GM04503 (cell line): Measurements from ENCODE around the gene NTRK2.

Experiments used
- DNase-seq: peaks from one replicate; pipeline ENCODE4 v3.0.0-alpha.2; 2012; ENCODE audit warnings: low read depth

Gene NTRK2

DNA sequence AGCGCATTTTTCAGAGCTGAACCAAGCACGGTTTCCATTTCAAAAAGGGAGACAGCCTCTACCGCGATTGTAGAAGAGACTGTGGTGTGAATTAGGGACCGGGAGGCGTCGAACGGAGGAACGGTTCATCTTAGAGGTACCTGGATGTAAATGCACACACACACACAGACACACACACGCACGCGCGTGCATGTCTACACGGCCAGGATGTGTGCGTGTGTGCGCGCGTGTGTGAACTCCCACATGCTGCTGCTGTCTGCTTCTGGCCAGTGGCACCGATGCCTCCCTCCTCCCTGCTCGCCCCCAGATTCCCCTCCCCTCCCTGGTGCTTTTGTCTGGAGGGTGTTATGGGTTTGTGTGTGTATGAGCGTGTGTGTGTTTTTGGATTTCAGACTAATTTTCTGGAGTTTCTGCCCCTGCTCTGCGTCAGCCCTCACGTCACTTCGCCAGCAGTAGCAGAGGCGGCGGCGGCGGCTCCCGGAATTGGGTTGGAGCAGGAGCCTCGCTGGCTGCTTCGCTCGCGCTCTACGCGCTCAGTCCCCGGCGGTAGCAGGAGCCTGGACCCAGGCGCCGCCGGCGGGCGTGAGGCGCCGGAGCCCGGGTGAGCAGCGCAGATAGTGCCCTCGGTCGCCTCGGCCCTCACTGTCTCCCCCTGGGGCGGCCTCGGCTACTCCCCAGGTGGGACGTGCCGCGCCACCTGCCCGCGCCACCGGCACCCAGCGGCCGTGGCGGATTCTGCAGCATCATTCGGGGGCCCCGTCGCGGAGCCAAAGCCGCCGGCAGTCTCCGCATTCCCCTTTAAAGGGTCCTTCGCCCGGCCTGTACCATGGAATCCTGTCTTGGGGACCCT, at the start of gene NTRK2:
TSS of gene NTRK2 (plus strand) at position 442 of the 850 bp plus-strand sequence. CDS start 1,020 bp downstream, outside the sequence.
- DNase-seq, result no peak

DNA sequence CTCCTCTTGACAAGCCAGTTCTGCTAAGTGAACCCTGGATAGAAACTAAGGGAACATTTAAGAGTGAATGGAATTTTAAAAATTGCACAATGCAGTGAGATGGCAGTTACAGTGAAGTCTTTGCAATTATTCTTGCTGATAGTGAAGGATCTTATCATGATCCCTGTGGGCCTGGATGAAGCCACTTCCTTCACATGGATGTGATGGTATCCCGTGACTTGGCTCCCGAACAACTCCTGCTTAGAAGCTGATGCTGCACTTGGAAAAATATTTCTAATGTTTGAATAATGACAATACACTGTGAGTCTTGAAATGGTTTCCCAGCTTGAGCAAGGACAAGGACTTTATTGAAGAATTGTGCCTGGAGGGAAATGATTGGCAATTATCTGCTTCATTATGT, 49.2 kb upstream of the NTRK2 start:
- no peak for DNase-seq

DNA sequence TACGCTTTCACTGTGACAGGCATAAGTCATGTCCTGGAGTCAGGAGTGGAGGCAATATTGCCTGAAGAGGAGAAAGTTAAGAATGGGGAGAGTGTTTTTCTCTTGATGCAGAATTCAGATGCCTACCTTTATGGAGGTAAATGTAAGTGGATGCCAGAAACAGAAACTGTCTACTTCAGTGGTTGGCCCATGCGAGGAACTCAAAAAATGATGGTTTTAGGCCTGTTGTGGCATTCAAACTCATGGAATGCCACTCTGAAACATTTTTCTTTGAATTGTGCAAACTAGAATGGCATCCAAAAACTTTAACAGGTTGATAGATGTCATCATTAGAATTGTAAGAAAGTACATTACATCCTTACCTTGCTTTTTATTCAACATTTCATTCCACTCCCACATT, 47.7 kb upstream of the NTRK2 start:
- DNase-seq, result no peak

DNA sequence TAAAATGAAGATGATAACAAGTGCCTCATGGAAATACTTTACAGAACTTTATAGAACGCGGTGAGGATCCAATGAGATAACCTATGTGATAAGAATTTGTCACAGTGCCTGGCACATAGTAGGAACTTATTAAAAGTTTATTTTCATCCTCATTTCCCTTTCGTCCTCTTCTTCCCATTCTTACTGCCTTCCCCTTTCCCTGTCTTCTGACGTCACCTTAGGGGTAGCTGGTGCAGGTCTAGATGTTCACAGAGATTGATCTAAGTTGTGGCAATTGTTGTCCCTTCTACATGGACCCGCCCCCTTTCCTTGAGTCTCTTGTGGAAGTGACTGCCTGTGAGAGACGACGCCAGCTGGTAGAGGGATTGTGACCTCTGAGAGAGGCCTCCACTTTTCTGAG, 46.5 kb upstream of the NTRK2 start:
- no peak for DNase-seq

DNA sequence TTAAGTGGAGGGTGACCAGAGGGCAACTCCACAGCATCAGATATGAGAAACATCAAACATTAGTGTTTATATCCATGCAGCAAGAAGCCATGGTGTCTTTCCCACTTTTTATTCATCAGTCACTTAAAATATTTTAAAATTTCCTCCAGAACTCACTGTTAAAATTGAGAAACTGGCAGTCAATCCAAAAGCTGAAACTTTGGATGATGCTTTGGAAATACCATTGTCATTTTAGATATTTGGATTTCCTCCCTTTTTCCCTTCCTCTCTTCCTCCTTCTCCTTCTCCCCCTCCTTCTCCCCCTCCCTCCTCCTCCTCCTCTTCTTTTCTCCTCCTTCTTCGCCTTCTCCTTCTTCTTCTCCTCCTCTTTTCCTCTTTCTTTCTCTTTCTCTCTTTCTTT, 33.1 kb upstream of the NTRK2 start:
- DNase-seq, result no peak

DNA sequence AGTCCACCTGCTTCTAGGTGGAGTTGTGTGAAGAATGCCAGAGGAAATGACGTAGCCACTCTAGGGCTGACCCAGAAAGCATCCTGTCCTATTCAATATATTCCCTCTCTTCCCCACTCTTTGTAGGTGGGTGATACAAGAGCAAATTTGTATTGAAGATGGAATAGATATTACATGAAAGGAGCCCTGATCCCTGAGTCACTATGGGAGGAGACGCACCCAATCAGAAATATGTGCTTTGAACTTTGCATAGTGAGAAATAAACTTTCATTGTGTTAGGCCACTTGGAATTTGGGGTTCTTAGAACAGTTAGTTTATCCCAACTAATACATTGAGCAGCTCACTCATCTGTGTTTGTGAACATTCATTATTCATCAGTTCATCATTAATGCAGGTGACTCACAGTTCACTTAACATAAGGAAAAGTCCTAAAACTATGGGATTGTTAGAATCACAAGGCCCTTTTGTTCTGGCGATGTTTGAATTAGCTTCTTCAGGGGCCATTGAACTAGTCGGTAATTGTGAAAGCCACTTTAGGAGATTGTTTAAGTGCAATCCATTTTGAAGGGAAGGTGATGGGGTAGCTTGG, 26.9 kb upstream of the NTRK2 start:
- DNase-seq, result no peak

DNA sequence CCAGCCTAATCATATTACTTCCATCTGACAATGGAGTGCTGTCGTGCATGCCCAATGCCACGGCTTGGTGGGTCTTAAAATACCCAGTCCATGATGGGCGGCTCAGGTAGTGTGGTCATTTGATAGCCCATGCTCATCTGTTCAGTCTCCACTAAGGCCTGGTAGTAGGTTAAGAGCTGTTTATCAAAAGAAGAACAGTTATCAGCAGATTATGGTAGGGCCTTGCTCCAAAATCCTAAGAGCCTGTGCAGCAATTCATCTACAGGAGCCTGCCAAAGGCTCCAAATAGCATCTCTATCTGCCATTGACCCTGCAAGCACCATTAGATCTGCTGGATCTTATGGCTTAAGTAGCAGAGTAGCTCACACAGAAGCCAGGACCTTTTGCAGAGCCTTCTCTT, 21.8 kb upstream of the NTRK2 start:
- no peak for DNase-seq

DNA sequence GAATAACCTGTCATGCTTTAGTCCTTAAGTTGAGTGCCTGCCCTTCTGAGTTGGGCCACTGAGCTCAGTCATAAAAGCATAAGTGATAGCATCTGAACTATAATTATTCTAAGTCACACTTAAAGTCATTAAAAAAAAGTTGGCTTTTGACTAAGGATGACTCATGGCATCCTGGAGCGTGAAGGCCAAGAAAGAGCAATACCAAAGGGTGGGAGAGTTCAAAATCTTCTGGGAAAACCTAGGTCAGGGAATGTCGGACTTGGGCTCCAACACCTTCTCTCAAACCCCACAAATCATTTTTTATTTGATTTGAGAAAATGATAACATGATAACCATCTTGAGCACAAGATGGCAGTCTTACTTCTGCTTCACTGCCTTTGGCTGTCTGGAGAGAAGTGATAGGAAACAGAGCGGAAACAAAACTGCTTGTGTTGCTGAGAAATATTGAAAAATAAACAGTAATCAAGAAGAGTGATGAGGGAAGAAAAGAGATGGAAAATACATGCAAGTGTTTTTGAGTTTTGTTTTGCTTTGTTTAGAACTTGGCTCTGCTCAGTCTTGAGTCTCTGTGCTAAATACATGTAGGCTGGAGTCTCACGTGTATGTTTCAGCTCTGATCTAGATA, 16.9 kb upstream of the NTRK2 start:
- no peak for DNase-seq

DNA sequence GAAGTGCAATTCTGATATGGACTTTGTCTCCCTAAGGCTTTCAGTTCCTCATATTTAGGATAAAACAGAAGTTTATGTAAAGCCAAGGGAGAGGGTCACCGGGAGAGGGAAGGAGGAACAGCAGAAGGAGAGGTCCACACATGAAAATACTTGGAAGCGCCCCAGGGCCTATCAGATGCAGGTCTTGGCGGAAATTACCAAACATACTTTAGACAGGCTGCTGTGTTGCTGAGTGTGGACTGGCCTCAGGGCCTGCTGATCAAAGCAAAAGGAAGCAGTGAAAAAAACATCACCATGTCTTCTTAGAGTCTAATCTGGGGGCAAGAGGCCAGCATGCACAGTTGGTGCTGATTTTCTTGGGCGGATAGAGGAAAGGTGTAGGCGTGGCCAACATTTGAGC, 14.1 kb upstream of the NTRK2 start:
- DNase-seq, result no peak

DNA sequence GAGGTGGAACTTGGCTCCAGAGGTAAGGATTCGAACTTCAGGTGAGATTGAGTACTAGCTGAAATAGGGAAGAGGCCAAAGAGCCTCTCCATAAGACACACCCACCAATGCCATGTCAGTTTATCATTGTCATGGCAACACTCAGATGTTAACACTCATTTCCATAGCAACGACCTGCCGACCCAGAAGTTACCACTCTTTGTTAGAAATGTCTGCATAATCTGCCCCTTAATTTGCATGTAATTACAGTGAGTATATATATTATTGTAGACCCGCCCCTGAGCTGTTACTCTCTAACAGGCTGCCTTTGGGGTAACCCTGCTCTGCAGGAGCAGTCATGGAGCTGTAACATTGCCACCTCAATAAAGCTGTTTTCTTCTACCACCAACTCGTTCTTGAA, 10.2 kb upstream of the NTRK2 start:
- DNase-seq, result no peak

DNA sequence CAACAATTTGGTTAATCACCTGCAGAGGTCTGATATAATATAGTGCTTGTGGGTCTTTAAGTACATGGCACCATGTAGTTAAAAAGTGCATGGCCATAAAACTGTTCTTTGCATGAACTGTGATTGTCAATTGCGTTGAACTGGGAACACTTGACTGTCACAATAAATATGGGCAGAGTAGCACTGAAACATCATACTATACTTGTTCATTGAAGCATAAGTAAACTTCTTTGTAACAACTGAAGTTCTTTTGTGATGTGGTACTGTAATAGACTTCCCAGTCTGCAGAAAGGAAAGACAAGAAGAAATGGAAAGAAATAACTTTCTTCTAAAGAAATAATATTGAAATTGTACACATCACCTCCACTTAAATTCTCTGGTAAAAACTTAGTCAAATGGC, 9.8 kb upstream of the NTRK2 start:
- no peak for DNase-seq

DNA sequence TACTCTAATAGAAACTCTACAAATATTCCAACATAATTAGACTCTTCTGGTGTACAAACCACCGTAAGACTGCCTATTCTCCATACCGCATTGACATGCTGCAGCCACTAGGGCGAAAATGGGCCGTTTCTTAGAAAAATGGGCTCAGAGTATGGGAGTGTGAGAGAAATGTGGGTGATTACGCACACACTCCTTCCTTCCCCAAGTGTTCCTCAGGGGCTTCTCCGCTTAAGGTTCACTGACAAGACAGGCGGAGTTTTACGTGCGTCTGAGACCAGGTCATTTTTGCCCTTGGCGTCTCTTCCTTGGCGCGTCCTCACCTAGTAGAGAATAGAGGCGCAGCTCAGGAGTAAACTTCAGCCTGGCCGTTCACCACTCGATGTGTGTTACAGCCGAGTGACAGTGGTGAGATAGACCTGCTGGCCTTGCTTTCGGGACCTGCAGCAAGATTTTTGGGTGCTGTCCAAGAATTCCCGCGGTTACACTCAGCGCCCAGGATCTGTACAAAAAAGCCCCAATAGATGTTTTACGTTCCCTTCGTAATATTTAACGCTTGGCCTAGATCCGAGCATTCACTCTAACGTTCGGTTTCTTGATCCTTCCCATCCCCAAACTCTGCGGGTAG, 1.8 kb upstream of the NTRK2 start:
- no peak for DNase-seq

DNA sequence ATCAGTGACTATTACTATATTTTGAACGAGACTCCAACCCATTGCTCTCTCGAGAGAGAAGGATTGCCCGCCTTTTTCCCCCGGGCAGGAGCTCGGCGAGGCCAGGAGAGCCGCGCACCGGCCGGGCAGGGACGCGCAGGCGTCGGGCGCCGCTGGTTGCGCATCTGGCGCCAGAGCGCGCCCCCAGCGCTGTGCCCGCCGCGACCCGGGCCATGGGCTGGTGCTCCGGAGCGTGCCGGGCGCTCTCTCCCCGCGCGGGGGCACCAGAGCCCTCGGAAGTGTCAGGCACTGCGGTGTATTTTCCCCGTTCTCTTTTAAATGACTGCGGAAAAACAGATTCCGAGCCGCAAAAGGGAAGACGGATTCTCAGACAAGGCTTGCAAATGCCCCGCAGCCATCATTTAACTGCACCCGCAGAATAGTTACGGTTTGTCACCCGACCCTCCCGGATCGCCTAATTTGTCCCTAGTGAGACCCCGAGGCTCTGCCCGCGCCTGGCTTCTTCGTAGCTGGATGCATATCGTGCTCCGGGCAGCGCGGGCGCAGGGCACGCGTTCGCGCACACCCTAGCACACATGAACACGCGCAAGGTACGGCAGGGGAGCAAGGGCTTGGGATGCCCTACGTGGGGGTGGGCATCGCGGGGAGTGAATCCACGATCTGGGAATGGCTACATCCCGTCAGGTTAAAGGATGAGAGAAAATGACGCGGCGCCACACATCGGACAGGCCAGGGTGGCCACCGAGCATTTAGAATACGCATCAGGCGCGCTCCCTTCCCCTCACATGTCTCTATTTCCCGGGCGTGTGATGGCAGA, 1.1 kb upstream of the NTRK2 start:
- no peak for DNase-seq

DNA sequence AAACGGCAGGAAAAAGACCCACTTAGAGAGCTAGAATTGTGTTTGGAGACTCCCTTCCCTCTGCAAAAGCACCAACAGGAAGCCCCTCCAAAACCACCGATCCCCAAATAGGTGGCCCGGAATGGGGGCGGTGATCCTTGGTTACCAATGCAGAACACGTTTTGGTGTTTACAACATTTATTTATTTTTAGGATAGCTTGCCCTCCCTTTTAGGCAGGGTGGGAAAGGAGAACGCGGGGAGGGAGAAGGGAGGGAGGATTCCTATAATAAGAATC, 579 bp upstream of the NTRK2 start:
- no peak for DNase-seq

DNA sequence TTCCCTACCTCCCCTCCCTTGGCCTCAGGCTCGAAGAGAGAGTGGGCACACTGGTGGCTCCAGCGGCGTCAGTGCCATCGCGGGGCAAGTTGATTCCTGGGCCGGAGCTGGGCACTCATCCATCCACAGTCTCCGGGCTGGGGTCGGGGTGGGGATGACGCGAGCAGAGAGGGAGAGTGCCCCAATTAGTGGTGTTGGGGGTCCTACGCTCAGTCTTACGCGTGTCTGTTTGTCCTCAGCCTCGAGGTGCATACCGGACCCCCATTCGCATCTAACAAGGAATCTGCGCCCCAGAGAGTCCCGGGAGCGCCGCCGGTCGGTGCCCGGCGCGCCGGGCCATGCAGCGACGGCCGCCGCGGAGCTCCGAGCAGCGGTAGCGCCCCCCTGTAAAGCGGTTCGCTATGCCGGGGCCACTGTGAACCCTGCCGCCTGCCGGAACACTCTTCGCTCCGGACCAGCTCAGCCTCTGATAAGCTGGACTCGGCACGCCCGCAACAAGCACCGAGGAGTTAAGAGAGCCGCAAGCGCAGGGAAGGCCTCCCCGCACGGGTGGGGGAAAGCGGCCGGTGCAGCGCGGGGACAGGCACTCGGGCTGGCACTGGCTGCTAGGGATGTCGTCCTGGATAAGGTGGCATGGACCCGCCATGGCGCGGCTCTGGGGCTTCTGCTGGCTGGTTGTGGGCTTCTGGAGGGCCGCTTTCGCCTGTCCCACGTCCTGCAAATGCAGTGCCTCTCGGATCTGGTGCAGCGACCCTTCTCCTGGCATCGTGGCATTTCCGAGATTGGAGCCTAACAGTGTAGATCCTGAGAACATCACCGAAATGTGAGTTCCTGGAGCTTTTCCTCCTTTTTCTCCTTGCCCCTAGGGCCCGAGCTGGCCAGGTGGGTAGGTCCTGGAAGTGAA, 861 bp downstream of the NTRK2 start:
- DNase-seq, result no peak

DNA sequence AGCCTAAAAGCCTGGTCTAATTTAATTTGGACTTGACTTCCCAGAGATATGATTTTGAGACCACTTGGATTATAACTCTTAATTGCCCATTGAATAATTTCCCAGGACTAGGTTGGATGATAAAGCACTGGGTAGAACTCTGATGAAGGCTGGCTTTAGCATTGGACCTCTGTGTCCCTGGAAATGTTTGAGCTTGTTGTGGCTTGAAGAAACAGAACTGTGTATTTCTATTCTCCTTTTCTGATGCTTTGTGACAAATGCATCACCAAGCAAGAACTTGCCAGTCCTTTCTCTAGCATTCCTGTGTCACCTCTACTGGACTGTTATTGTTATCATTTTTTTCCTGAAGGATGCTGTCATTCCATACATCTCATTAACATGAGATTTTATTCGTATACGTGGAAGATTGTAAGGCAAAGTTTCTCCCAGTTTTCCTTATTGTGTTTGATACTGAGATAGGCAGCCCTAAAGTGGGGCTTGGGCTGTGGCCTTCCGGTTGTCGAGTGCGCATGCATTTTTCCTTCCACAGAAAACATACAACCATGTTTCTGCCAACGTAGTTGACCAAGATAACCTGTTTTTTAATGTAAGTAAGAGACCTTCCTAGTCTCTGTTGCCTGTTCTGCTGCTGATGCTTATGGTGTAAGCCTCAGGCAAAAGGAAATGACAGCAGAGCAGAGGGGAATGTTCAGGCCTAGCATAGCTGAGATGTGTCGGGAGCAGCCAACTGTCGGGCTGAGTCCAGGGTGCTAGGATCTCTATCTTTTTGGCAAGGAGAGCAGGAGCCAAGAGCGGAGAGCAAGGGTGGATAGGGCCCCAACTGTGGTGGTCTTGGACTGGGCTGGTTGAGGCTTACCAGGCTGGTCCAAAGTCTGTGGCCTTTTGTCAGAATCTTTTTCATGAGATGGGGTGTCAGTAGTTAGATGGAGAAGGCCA, 2.3 kb downstream of the NTRK2 start:
- DNase-seq, result no peak

DNA sequence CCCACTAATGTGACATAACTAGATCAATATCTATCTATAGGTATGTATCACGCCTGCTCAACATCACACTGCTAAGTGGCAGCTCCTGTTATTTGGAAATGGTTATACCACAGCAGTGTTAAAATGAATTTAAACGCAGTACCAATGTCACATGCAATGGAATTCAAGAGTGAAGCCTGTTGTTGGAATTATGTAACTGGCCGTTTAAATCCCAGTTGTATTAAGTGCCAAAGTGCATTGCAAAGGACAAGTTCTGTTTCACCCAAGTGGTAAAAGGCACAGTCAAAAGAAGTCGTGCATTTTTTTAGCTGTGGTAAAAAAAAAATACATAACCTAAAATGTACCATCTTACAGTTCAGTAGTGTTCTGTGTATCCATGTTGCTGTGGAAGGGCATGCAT, 4.3 kb downstream of the NTRK2 start:
- no peak for DNase-seq

DNA sequence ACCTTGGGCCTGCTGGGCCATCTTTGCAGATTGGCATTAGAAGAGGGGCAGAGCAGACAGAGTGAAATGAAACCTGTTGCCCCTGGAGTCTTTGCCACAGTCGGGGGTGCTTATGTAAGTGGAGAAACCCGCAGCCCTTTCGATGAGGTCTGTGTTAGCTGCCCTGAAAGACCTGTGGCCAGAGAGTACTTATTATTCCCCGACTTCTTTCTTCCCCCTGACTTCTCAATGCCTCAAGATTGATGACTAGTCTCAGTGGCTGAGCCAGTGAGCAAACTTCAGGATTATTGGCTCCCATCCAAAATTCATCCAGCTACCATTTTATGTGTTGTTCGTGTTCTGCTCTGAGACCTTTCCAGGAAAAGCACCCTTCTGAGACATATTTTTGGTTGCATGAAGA, 7.6 kb downstream of the NTRK2 start:
- DNase-seq, result no peak

DNA sequence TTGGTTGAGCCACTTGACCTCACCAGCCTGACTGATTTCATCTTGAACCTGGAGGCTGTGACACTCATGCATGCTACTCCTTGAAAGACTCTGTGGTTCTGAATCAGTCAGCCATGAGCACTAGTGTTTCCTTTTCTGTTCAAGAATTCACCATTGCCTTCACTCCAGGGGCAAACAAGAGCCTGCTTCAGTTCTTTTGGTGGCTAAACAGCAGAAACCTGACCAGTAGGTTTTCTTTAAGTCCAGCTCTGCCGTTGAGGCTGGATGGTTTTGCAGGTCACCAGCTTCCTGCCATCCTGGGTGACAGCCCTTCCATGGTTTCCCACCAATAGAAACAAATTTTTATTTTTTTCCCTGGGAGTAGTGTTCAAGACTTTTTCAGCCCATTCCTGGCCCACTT, 10.0 kb downstream of the NTRK2 start:
- DNase-seq, result no peak
